Measurements from ENCODE around the gene FBXW7. TPM values are rescaled to one million over a fixed set of nuclear protein-coding genes. Genes with fewer than 3 reads are reported as not detected.

Gene FBXW7
- total and polyA plus RNA-seq, 2 donors from 2014 or later: 5.5 to 64.0 TPM

- Histone ChIP-seq H3K27ac (ENCODE audit: low read depth in 2 of 2, low read length in 2 of 2) (no peak overlapping the region), H3K27me3 (ENCODE audit: control insufficient read depth, insufficient read depth, low read length) (no peaks in the 10 kb centered on the region), H3K9ac (ENCODE audit: low read length in 3 of 3) (no peak overlapping the region), H3K36me3 (ENCODE audit: control insufficient read depth in 2 of 3, insufficient read depth in 3 of 3, low read length in 3 of 3) (no peaks in the 10 kb centered on the region), H3K9me3 (ENCODE audit: control insufficient read depth in 2 of 3, insufficient read depth in 1 of 3, low read length in 3 of 3) (no peaks in the 10 kb centered on the region), H3K4me1 (ENCODE audit: control insufficient read depth in 2 of 3, insufficient read depth in 2 of 3, low read depth in 1 of 3, low read length in 3 of 3) (peaks cover 0 to 3% (median 2%) of the 10 kb centered on the region in 3 donors), H3K4me3 (ENCODE audit: low read length in 3 of 3) (no peak overlapping the region)
- intact Hi-C loops (cut with DNase I): no loop called here
- FAIRE-seq: no peak
- TF ChIP-seq CTCF (IDR thresholded peaks at IDR 0.05; ENCODE audit: borderline replicate concordance, extremely low read depth, insufficient read depth): no peak
- no peak for DNase-seq
Observed at GRCh38 chr4:152530600-152530999, 5.3 kb downstream of the FBXW7 start.

- no peak for TF ChIP-seq CTCF (IDR thresholded peaks at IDR 0.05; ENCODE audit: borderline replicate concordance, extremely low read depth, insufficient read depth)
- Histone ChIP-seq H3K36me3 (ENCODE audit: control insufficient read depth in 2 of 3, insufficient read depth in 3 of 3, low read length in 3 of 3) (no peaks in the 10 kb centered on the region), H3K27ac (ENCODE audit: low read depth in 2 of 2, low read length in 2 of 2) (no peak overlapping the region), H3K4me3 (ENCODE audit: low read length in 3 of 3) (no peak overlapping the region), H3K4me1 (ENCODE audit: control insufficient read depth in 2 of 3, insufficient read depth in 2 of 3, low read depth in 1 of 3, low read length in 3 of 3) (peaks cover 0 to 3% (median 2%) of the 10 kb centered on the region in 3 donors), H3K9ac (ENCODE audit: low read length in 3 of 3) (no peak overlapping the region), H3K27me3 (ENCODE audit: control insufficient read depth, insufficient read depth, low read length) (no peaks in the 10 kb centered on the region), H3K9me3 (ENCODE audit: control insufficient read depth in 2 of 3, insufficient read depth in 1 of 3, low read length in 3 of 3) (no peaks in the 10 kb centered on the region)
- FAIRE-seq (no peak), DNase-seq (no peak)
- intact Hi-C loops (cut with DNase I): no loop called here
Observed at GRCh38 chr4:152529880-152530279, 6.0 kb downstream of the FBXW7 start.

- intact Hi-C loops (cut with DNase I): no loop called here
- H3K9ac ChIP-seq (ENCODE audit: low read length in 3 of 3): no peak overlapping the region
- no peak overlapping the region for H3K27ac ChIP-seq (ENCODE audit: low read depth in 2 of 2, low read length in 2 of 2)
- H3K36me3 ChIP-seq (ENCODE audit: control insufficient read depth in 2 of 3, insufficient read depth in 3 of 3, low read length in 3 of 3): no peaks in the 10 kb centered on the region
- no peak for TF ChIP-seq CTCF (IDR thresholded peaks at IDR 0.05; ENCODE audit: borderline replicate concordance, extremely low read depth, insufficient read depth)
- H3K4me3 ChIP-seq (ENCODE audit: low read length in 3 of 3): no peak overlapping the region
- H3K9me3 ChIP-seq (ENCODE audit: control insufficient read depth in 2 of 3, insufficient read depth in 1 of 3, low read length in 3 of 3): no peaks in the 10 kb centered on the region
- no peaks in the 10 kb centered on the region for H3K4me1 ChIP-seq (ENCODE audit: control insufficient read depth in 2 of 3, insufficient read depth in 2 of 3, low read depth in 1 of 3, low read length in 3 of 3)
- no peak for DNase-seq
- H3K27me3 ChIP-seq (ENCODE audit: control insufficient read depth, insufficient read depth, low read length): no peaks in the 10 kb centered on the region
- FAIRE-seq: no peak
Observed at GRCh38 chr4:152528060-152528459, 7.8 kb downstream of the FBXW7 start.

DNA sequence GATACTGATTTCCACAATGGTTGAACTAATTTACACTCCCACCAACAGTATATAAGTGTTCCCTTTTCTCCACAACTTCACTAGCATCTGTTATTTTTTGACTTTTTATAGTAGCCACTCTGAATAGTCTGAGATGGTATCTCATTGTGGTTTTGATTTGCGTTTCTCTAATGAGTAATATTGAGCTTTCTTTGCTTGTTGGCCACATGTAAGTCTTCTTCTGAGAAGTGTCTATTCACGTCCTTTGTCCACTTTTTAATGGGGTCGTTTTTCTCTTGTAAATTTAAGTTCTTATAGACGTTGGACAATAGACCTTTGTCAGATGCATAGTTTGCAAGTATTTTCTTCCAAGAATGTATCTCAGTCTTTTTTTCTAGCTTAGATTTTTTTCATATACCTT is 10.0 kb downstream of the FBXW7 start:
- intact Hi-C loops (cut with DNase I): no loop called here
- H3K4me3 ChIP-seq (ENCODE audit: low read length in 3 of 3): no peak overlapping the region
- H3K9ac ChIP-seq (ENCODE audit: low read length in 3 of 3): no peak overlapping the region
- no peak for TF ChIP-seq CTCF (IDR thresholded peaks at IDR 0.05; ENCODE audit: borderline replicate concordance, extremely low read depth, insufficient read depth)
- H3K27ac ChIP-seq (ENCODE audit: low read depth in 2 of 2, low read length in 2 of 2): no peak overlapping the region
- no peaks in the 10 kb centered on the region for H3K36me3 ChIP-seq (ENCODE audit: control insufficient read depth in 2 of 3, insufficient read depth in 3 of 3, low read length in 3 of 3)
- FAIRE-seq (no peak), DNase-seq (no peak)
- no peaks in the 10 kb centered on the region for H3K4me1 ChIP-seq (ENCODE audit: control insufficient read depth in 2 of 3, insufficient read depth in 2 of 3, low read depth in 1 of 3, low read length in 3 of 3)
- H3K9me3 ChIP-seq (ENCODE audit: control insufficient read depth in 2 of 3, insufficient read depth in 1 of 3, low read length in 3 of 3): no peaks in the 10 kb centered on the region
- no peaks in the 10 kb centered on the region for H3K27me3 ChIP-seq (ENCODE audit: control insufficient read depth, insufficient read depth, low read length)
